Progenitor cell of endocrine pancreas (in vitro differentiated cells): ENCODE results near the gene SCGB1C2. TPM values are rescaled to one million over a fixed set of nuclear protein-coding genes. Genes with fewer than 3 reads are reported as not detected.

ENCODE experiments used
- DNase-seq: peaks from one replicate; pipeline ENCODE4 v3.0.0; 2021; ENCODE audit warnings: low spot score; ENCODE audit not compliant: unreplicated experiment
- H3K27ac Mint-ChIP-seq: 2 replicates; pipeline ENCODE4 v1.8.0; 2021; ENCODE audit warnings: mild to moderate bottlenecking, moderate library complexity, mixed read lengths
- H3K27me3 Mint-ChIP-seq: 2 replicates; pipeline ENCODE4 v1.8.0; 2021; ENCODE audit warnings: mixed read lengths
- H3K36me3 Mint-ChIP-seq: 2 replicates; pipeline ENCODE4 v1.8.0; 2022; ENCODE audit warnings: mixed read lengths; ENCODE audit not compliant: insufficient read depth
- H3K4me1 Mint-ChIP-seq: 2 replicates; pipeline ENCODE4 v1.8.0; 2021; ENCODE audit warnings: low read depth, mixed read lengths
- H3K4me3 Mint-ChIP-seq: 2 replicates; pipeline ENCODE4 v1.8.0; 2021; ENCODE audit warnings: low read depth, mild to moderate bottlenecking, moderate library complexity, mixed read lengths
- H3K9me3 Mint-ChIP-seq: 2 replicates; pipeline ENCODE4 v1.8.0; 2021; ENCODE audit warnings: low read depth, mixed read lengths
- total RNA-seq: library from RNA; stranded (reverse); gene quantifications from 2 replicates; pipeline ENCODE4 v1.2.1, GENCODE V29; 2021
- TF ChIP-seq, protein P1 (sequence below): fragments of 200-600 bp; sonication (generic); IDR thresholded peaks from one replicate; pipeline ENCODE4 v1.5.0; 2021; ENCODE audit warnings: antibody characterized with exemption, mild to moderate bottlenecking; ENCODE audit not compliant: unreplicated experiment

The SCGB1C2 gene
- total RNA-seq, 1 donor from 2014 or later = not detected

GRCh38 chr17:157901-158300, 20.5 kb downstream of the SCGB1C2 start:
- Mint-ChIP-seq H3K27me3 (peaks cover 3% of the 10 kb centered on the region), H3K36me3 (no peaks in the 10 kb centered on the region), H3K4me3 (no peak overlapping the region), H3K27ac (no peak overlapping the region), H3K9me3 (no peaks in the 10 kb centered on the region), H3K4me1 (no peaks in the 10 kb centered on the region)
- TF ChIP-seq, protein P1, sequence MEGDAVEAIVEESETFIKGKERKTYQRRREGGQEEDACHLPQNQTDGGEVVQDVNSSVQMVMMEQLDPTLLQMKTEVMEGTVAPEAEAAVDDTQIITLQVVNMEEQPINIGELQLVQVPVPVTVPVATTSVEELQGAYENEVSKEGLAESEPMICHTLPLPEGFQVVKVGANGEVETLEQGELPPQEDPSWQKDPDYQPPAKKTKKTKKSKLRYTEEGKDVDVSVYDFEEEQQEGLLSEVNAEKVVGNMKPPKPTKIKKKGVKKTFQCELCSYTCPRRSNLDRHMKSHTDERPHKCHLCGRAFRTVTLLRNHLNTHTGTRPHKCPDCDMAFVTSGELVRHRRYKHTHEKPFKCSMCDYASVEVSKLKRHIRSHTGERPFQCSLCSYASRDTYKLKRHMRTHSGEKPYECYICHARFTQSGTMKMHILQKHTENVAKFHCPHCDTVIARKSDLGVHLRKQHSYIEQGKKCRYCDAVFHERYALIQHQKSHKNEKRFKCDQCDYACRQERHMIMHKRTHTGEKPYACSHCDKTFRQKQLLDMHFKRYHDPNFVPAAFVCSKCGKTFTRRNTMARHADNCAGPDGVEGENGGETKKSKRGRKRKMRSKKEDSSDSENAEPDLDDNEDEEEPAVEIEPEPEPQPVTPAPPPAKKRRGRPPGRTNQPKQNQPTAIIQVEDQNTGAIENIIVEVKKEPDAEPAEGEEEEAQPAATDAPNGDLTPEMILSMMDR = no peak
- DNase-seq = no peak

DNA sequence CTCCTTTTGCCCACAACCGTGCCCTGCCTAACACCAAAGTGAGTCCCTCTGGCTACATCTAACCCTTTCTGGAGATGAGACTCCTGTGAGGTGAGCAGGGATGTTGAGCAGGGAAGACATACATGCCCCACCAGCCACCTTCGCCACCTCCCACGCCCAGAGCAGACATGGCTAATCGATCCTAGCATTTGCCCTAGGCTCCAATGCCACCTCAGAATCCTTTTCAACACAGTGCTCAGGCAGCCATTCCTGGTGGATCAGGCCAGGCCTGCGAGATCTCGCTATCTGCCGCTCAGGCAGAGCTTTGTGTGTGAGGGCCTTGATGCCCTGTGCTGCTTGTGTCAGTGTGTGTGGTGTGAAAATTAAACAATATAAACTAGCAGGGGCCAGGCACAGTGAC, 21.0 kb downstream of the SCGB1C2 start:
- Mint-ChIP-seq H3K4me3 (no peak overlapping the region), H3K4me1 (no peaks in the 10 kb centered on the region), H3K9me3 (no peaks in the 10 kb centered on the region), H3K27ac (no peak overlapping the region), H3K27me3 (peaks cover 3% of the 10 kb centered on the region), H3K36me3 (no peaks in the 10 kb centered on the region)
- no peak for DNase-seq
- TF ChIP-seq, protein P1 = no peak

GRCh38 chr17:159609-160008, 22.2 kb downstream of the SCGB1C2 start:
- Mint-ChIP-seq H3K36me3 (no peaks in the 10 kb centered on the region), H3K27me3 (peaks cover 3% of the 10 kb centered on the region), H3K4me1 (no peaks in the 10 kb centered on the region), H3K9me3 (no peaks in the 10 kb centered on the region), H3K27ac (no peak overlapping the region), H3K4me3 (no peak overlapping the region)
- DNase-seq = no peak
- TF ChIP-seq, protein P1 = no peak

DNA sequence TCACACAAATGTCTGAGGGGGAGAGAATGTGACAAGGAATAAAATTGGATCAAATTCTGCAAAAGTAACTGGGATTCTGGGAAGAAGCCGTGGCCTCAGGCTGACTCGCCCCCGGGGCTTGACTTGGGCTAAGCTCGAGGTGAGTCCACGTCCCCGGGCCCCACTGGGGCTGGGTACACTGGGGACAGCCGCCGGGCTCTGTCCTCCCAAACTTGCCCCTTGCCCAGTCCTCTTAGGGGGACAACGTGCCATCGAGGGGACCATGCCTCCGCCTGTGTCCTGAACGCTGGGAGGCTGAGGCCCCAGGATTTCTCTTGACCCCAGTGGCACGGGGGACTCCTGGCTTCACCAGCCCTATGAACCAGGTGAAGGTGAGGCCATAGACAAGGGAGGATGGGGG, 23.0 kb downstream of the SCGB1C2 start:
- Mint-ChIP-seq H3K9me3 (no peaks in the 10 kb centered on the region), H3K27me3 (peaks cover 3% of the 10 kb centered on the region), H3K4me1 (no peaks in the 10 kb centered on the region), H3K4me3 (no peak overlapping the region), H3K27ac (no peak overlapping the region), H3K36me3 (no peaks in the 10 kb centered on the region)
- TF ChIP-seq, protein P1 = no peak
- DNase-seq = no peak

DNA sequence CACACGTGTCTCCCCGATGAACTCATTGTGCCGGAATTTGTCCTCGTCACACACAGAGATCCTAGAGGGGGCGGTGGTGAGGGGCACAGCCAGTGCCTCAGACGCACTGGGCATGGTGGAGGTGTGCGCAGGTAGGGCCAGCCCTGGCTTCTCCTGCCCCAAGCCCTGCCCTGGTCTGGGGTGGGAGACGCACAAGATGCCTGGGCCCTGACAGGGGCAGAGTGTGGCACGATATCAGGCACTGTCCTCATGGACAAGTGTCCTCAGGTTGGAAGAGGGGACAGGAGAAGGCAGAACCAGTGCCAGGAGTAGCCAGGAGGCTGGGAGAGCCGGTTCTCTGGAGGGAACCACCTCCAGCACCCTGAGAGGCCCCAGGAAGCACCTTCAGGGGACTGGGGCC, 24.1 kb downstream of the SCGB1C2 start:
- H3K4me3 Mint-ChIP-seq = no peak overlapping the region
- H3K27ac Mint-ChIP-seq = peak overlapping the region; percentile 27
- no peak for DNase-seq
- TF ChIP-seq, protein P1 = no peak
- no peaks in the 10 kb centered on the region for H3K4me1 Mint-ChIP-seq
- peaks cover 3% of the 10 kb centered on the region for H3K27me3 Mint-ChIP-seq
- no peaks in the 10 kb centered on the region for H3K9me3 Mint-ChIP-seq
- H3K36me3 Mint-ChIP-seq = no peaks in the 10 kb centered on the region
